ENCODE measurements around the gene VEGFC. TPM values are rescaled to one million over a fixed set of nuclear protein-coding genes. Genes with fewer than 3 reads are reported as not detected.

Gene VEGFC
- polyA plus RNA-seq, 1 donor from 2014 or later, result 0.63 TPM

GRCh38 chr4:176745902-176746301 lies 46.8 kb downstream of the VEGFC start:
- TF ChIP-seq POLR2AphosphoS5 (IDR thresholded peaks at IDR 0.05), result no peak
- no peak for TF ChIP-seq REST (IDR thresholded peaks at IDR 0.05; ENCODE audit: borderline replicate concordance)
- no peak for TF ChIP-seq MXI1 (conservative IDR thresholded peaks at IDR 0.05; ENCODE audit: poor library complexity, severe bottlenecking)
- no peak for TF ChIP-seq EZH2 (IDR thresholded peaks at IDR 0.05; ENCODE audit: borderline replicate concordance, insufficient read depth, low read length, poor library complexity, severe bottlenecking)
- TF ChIP-seq RAD21 (conservative IDR thresholded peaks at IDR 0.05), result no peak
- TF ChIP-seq CTCF (IDR thresholded peaks at IDR 0.05; ENCODE audit: poor library complexity, severe bottlenecking), result no peak
- TF ChIP-seq TAF1 (IDR thresholded peaks at IDR 0.05; ENCODE audit: low read depth), result no peak
- Histone ChIP-seq H3K27me3 (ENCODE audit: insufficient read depth, low read depth, low read length) (no peaks in the 10 kb centered on the region), H3K9me2 (ENCODE audit: insufficient read depth, low read length) (no peaks in the 10 kb centered on the region), H3K79me2 (replicated peaks; ENCODE audit: insufficient read depth, low read length) (no peaks in the 10 kb centered on the region), H4K20me1 (ENCODE audit: insufficient read depth) (no peaks in the 10 kb centered on the region), H3K4me2 (ENCODE audit: low read length) (no peak overlapping the region), H3K9me3 (ENCODE audit: low read length) (no peaks in the 10 kb centered on the region), H3F3A (ENCODE audit: insufficient read depth, low read length, poor library complexity, severe bottlenecking) (no peaks in the 10 kb centered on the region), H2AFZ (ENCODE audit: low read depth, low read length) (no peak overlapping the region), H3K4me3 (ENCODE audit: low read length) (no peak overlapping the region), H3K9ac (ENCODE audit: low read length) (no peak overlapping the region), H3K36me3 (ENCODE audit: insufficient read depth, low read length) (no peaks in the 10 kb centered on the region), H3K27ac (ENCODE audit: low read length) (no peak overlapping the region)

- Histone ChIP-seq H3K9ac (ENCODE audit: low read length) (no peak overlapping the region), H3K79me2 (replicated peaks; ENCODE audit: insufficient read depth, low read length) (no peaks in the 10 kb centered on the region), H4K20me1 (ENCODE audit: insufficient read depth) (no peaks in the 10 kb centered on the region), H3K9me2 (ENCODE audit: insufficient read depth, low read length) (no peaks in the 10 kb centered on the region), H3K27me3 (ENCODE audit: insufficient read depth, low read depth, low read length) (no peaks in the 10 kb centered on the region), H3K4me3 (ENCODE audit: low read length) (no peak overlapping the region), H2AFZ (ENCODE audit: low read depth, low read length) (no peak overlapping the region), H3K36me3 (ENCODE audit: insufficient read depth, low read length) (no peaks in the 10 kb centered on the region), H3K27ac (ENCODE audit: low read length) (no peak overlapping the region), H3K4me2 (ENCODE audit: low read length) (no peak overlapping the region), H3K9me3 (ENCODE audit: low read length) (no peaks in the 10 kb centered on the region), H3F3A (ENCODE audit: insufficient read depth, low read length, poor library complexity, severe bottlenecking) (no peaks in the 10 kb centered on the region)
- no peak for TF ChIP-seq TAF1 (IDR thresholded peaks at IDR 0.05; ENCODE audit: low read depth)
- no peak for TF ChIP-seq RAD21 (conservative IDR thresholded peaks at IDR 0.05)
- TF ChIP-seq REST (IDR thresholded peaks at IDR 0.05; ENCODE audit: borderline replicate concordance), result no peak
- TF ChIP-seq CTCF (IDR thresholded peaks at IDR 0.05; ENCODE audit: poor library complexity, severe bottlenecking), result no peak
- no peak for TF ChIP-seq POLR2AphosphoS5 (IDR thresholded peaks at IDR 0.05)
- no peak for TF ChIP-seq EZH2 (IDR thresholded peaks at IDR 0.05; ENCODE audit: borderline replicate concordance, insufficient read depth, low read length, poor library complexity, severe bottlenecking)
- no peak for TF ChIP-seq MXI1 (conservative IDR thresholded peaks at IDR 0.05; ENCODE audit: poor library complexity, severe bottlenecking)
- no peak for TF ChIP-seq SMC3 (conservative IDR thresholded peaks at IDR 0.05; ENCODE audit: poor library complexity)
- no peak for TF ChIP-seq EP300 (conservative IDR thresholded peaks at IDR 0.05; ENCODE audit: poor library complexity, severe bottlenecking)
Measured at GRCh38 chr4:176744091-176744490, 48.6 kb downstream of the VEGFC start.

Data from neural cell (in vitro differentiated cells).